ENCODE results near the gene ARMC7. TPM values are rescaled to one million over a fixed set of nuclear protein-coding genes. Genes with fewer than 3 reads are reported as not detected.

The ARMC7 gene
- total and polyA plus RNA-seq, 2 of the 13 experiments (the other 11 are each of a cell fraction or from before 2014, with no cell fraction given): 3.9 to 4.2 TPM

DNA sequence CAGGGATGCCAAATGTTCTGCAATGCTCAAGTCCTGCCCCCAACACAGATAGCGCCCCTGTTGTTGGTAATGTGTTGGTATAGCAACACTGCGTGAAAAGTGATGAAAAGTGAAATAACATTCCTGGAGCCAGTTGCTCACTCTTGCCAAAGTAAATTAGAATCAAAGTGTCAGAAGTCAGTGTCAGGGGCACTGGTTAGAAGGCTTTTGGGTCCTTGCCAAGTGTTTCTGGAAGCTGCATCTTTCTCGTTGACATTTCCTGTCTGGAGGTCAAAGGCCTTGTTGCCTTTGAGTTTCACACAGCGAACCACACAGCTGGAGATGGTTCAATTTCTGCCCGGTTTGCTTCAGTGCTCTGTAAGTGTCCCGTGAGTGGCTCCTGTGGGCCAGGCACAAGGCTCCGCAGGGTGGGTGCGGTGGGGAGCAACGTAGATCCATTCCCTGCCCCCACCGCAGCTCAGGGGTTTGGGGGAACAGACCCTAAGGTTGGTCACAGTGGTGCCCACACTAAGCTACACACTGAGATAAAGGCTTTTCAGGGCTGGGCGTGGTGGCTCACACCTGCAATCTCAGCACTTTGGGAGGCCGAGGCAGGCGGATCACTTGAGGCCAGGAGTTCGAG is 25.6 kb upstream of the ARMC7 start (continued):
- TF ChIP-seq ZNF20 (CRISPR knock-in tag; IDR thresholded peaks at IDR 0.05): no peak
- TF ChIP-seq, protein P1, sequence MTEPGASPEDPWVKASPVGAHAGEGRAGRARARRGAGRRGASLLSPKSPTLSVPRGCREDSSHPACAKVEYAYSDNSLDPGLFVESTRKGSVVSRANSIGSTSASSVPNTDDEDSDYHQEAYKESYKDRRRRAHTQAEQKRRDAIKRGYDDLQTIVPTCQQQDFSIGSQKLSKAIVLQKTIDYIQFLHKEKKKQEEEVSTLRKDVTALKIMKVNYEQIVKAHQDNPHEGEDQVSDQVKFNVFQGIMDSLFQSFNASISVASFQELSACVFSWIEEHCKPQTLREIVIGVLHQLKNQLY (CRISPR knock-in tag; IDR thresholded peaks at IDR 0.05): peak; percentile 90
- TF ChIP-seq CCDC6 (CRISPR knock-in tag; IDR thresholded peaks at IDR 0.05): peak; percentile 48; the same call in 1 of the 2 replicates
- TF ChIP-seq FOXK2 (IDR thresholded peaks at IDR 0.05): peak; percentile 86
- TF ChIP-seq ZNF382 (CRISPR knock-in tag; IDR thresholded peaks at IDR 0.05; ENCODE audit: borderline replicate concordance): no peak
- TF ChIP-seq RBM22 (optimal IDR thresholded peaks at IDR 0.05; ENCODE audit: low read length): no peak
- TF ChIP-seq, protein P2, sequence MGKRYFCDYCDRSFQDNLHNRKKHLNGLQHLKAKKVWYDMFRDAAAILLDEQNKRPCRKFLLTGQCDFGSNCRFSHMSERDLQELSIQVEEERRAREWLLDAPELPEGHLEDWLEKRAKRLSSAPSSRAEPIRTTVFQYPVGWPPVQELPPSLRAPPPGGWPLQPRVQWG (CRISPR knock-in tag; IDR thresholded peaks at IDR 0.05; ENCODE audit: borderline replicate concordance, low read depth): no peak
- no peak for TF ChIP-seq RFXANK (CRISPR knock-in tag; IDR thresholded peaks at IDR 0.05)
- peak; percentile 99 for TF ChIP-seq NR2F6 (IDR thresholded peaks at IDR 0.05)
- TF ChIP-seq NR2F6 (CRISPR knock-in tag; IDR thresholded peaks at IDR 0.05): peak; percentile 100
- peak; percentile 99 for TF ChIP-seq NR2F1 (CRISPR knock-in tag; IDR thresholded peaks at IDR 0.05)
- no peak for TF ChIP-seq PRPF4 (IDR thresholded peaks at IDR 0.05; ENCODE audit: low read depth, low read length, poor library complexity, severe bottlenecking)
- TF ChIP-seq, protein P3, sequence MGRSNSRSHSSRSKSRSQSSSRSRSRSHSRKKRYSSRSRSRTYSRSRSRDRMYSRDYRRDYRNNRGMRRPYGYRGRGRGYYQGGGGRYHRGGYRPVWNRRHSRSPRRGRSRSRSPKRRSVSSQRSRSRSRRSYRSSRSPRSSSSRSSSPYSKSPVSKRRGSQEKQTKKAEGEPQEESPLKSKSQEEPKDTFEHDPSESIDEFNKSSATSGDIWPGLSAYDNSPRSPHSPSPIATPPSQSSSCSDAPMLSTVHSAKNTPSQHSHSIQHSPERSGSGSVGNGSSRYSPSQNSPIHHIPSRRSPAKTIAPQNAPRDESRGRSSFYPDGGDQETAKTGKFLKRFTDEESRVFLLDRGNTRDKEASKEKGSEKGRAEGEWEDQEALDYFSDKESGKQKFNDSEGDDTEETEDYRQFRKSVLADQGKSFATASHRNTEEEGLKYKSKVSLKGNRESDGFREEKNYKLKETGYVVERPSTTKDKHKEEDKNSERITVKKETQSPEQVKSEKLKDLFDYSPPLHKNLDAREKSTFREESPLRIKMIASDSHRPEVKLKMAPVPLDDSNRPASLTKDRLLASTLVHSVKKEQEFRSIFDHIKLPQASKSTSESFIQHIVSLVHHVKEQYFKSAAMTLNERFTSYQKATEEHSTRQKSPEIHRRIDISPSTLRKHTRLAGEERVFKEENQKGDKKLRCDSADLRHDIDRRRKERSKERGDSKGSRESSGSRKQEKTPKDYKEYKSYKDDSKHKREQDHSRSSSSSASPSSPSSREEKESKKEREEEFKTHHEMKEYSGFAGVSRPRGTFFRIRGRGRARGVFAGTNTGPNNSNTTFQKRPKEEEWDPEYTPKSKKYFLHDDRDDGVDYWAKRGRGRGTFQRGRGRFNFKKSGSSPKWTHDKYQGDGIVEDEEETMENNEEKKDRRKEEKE (IDR thresholded peaks at IDR 0.05): no peak
- TF ChIP-seq DNMT3B (CRISPR knock-in tag; conservative IDR thresholded peaks at IDR 0.05): no peak; the same call in 1 of the 2 replicates
- TF ChIP-seq ZNF746 (CRISPR knock-in tag; IDR thresholded peaks at IDR 0.05): peak; percentile 72
- peak; percentile 88 for TF ChIP-seq SOX5 (CRISPR knock-in tag; IDR thresholded peaks at IDR 0.05; ENCODE audit: borderline replicate concordance)
- TF ChIP-seq ZFX (CRISPR knock-in tag; IDR thresholded peaks at IDR 0.05; ENCODE audit: low read depth): peak; percentile 59; the same call in 1 of the 2 replicates
- no peak for TF ChIP-seq MXD4 (CRISPR knock-in tag; IDR thresholded peaks at IDR 0.05)
- TF ChIP-seq ZNF598 (CRISPR knock-in tag; IDR thresholded peaks at IDR 0.05; ENCODE audit: borderline replicate concordance): peak; percentile 68; the same call in 1 of the 2 replicates
- TF ChIP-seq, protein P4, sequence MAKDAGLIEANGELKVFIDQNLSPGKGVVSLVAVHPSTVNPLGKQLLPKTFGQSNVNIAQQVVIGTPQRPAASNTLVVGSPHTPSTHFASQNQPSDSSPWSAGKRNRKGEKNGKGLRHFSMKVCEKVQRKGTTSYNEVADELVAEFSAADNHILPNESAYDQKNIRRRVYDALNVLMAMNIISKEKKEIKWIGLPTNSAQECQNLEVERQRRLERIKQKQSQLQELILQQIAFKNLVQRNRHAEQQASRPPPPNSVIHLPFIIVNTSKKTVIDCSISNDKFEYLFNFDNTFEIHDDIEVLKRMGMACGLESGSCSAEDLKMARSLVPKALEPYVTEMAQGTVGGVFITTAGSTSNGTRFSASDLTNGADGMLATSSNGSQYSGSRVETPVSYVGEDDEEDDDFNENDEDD (CRISPR knock-in tag; IDR thresholded peaks at IDR 0.05; ENCODE audit: borderline replicate concordance): peak; percentile 35; the same call in 1 of the 2 replicates
- no peak for TF ChIP-seq PAF1 (CRISPR knock-in tag; IDR thresholded peaks at IDR 0.05)
- peak; percentile 93 for TF ChIP-seq ZNF331 (CRISPR knock-in tag; IDR thresholded peaks at IDR 0.05)
- TF ChIP-seq ZNF263 (CRISPR knock-in tag; IDR thresholded peaks at IDR 0.05): no peak
- no peak for TF ChIP-seq ZNF10 (CRISPR knock-in tag; IDR thresholded peaks at IDR 0.05; ENCODE audit: borderline replicate concordance, low read depth)
- peak; percentile 78; the same call in 1 of the 2 replicates for TF ChIP-seq HHEX (CRISPR knock-in tag; IDR thresholded peaks at IDR 0.05)
- TF ChIP-seq KDM6A (CRISPR knock-in tag; IDR thresholded peaks at IDR 0.05; ENCODE audit: low read depth): peak; percentile 86
- TF ChIP-seq, protein P5, sequence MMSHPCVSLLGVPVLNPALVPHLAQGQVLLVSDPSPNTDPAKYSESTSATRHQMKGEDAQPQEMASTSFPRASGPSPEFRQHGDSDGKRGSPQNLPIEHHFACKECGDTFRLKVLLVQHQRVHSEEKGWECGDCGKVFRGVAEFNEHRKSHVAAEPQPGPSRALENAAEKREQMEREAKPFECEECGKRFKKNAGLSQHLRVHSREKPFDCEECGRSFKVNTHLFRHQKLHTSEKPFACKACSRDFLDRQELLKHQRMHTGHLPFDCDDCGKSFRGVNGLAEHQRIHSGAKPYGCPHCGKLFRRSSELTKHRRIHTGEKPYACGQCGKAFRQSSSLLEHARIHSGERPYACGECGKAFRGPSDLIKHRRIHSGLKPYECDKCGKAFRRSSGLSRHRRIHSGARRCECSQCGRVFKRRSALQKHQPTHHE (CRISPR knock-in tag; IDR thresholded peaks at IDR 0.05; ENCODE audit: borderline replicate concordance): no peak; the same call in 1 of the 2 replicates
